Neutrophil (primary cell): ENCODE data around the gene CNST.
A peak's percentile ranks its signal among the peaks of the same experiment; 100 is the strongest.
"Not testable (repeated sequence)": the region's sequence is repeated elsewhere in the genome, so short reads cannot be mapped to it uniquely, and the experiment has no call there.

Source experiments
- H3K27ac ChIP-seq: fragments of 200-600 bp; sonication (generic); 2 replicates; pipeline ENCODE4 v1.5.1; 2016; ENCODE audit warnings: mild to moderate bottlenecking, moderate library complexity
- H3K27me3 ChIP-seq: fragments of 200-600 bp; sonication (generic); 2 replicates; pipeline ENCODE4 v1.6.0; 2016; ENCODE audit warnings: mild to moderate bottlenecking
- H3K36me3 ChIP-seq: fragments of 200-600 bp; sonication (generic); 2 replicates; pipeline ENCODE4 v1.5.1; 2017
- H3K4me1 ChIP-seq, 2 experiments: fragments of 200-600 bp in 1 of 2; sonication (generic) in 1 of 2; 1 replicate in 1 of 2; 2 replicates in 1 of 2; pipeline versions ENCODE4 v1.5.1 to v1.6.1; 2013 to 2016; ENCODE audit warnings: low read depth in 1 of 2, low read length in 1 of 2, mild to moderate bottlenecking in 1 of 2, moderate library complexity in 1 of 2; ENCODE audit not compliant: control insufficient read depth in 1 of 2, insufficient read depth in 1 of 2
- H3K4me3 ChIP-seq, 2 experiments: fragments of 200-600 bp in 1 of 2; sonication (generic) in 1 of 2; 1 replicate in 1 of 2; 2 replicates in 1 of 2; pipeline ENCODE4 v1.5.1; 2013 to 2016; ENCODE audit warnings: low read depth in 1 of 2, low read length in 1 of 2, mild to moderate bottlenecking in 1 of 2, moderate library complexity in 1 of 2
- H3K9me3 ChIP-seq: fragments of 200-600 bp; sonication (generic); 2 replicates; pipeline ENCODE4 v1.5.1; 2016
- TF ChIP-seq, protein P1 (sequence below): fragments of 200-600 bp; sonication (generic); IDR thresholded peaks from 2 replicates; pipeline ENCODE4 v1.5.1; 2016; ENCODE audit warnings: antibody characterized with exemption

The CNST gene

DNA sequence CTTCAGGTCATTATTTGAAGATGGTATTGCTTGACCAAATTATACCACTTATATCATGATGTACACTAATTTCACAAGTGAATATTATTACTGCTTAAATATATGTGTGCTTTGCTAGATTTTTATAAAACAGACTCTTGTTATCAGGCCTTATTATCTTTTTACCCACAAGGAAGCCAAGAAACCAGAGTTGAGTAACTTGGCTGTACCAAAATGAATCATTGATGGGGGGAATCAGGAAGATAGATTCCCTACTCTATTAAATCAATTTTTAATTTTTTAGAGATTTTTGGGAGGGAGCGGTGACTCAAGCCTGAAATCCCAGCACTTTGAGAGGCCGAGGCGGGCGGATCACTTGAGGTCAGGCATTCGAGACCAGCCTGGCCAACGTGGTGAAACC, 141.9 kb downstream of the CNST start:
- Histone ChIP-seq H3K27me3 (no peaks in the 10 kb centered on the region), H3K4me1 (peaks cover 74 to 87% of the 10 kb centered on the region in 2 experiments), H3K9me3 (no peaks in the 10 kb centered on the region), H3K36me3 (no peaks in the 10 kb centered on the region), H3K27ac (peak overlapping the region; percentile 81), H3K4me3 (peak overlapping the region in 1 of 2 experiments; percentile 7)
- TF ChIP-seq, protein P1, sequence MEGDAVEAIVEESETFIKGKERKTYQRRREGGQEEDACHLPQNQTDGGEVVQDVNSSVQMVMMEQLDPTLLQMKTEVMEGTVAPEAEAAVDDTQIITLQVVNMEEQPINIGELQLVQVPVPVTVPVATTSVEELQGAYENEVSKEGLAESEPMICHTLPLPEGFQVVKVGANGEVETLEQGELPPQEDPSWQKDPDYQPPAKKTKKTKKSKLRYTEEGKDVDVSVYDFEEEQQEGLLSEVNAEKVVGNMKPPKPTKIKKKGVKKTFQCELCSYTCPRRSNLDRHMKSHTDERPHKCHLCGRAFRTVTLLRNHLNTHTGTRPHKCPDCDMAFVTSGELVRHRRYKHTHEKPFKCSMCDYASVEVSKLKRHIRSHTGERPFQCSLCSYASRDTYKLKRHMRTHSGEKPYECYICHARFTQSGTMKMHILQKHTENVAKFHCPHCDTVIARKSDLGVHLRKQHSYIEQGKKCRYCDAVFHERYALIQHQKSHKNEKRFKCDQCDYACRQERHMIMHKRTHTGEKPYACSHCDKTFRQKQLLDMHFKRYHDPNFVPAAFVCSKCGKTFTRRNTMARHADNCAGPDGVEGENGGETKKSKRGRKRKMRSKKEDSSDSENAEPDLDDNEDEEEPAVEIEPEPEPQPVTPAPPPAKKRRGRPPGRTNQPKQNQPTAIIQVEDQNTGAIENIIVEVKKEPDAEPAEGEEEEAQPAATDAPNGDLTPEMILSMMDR, result no peak

DNA sequence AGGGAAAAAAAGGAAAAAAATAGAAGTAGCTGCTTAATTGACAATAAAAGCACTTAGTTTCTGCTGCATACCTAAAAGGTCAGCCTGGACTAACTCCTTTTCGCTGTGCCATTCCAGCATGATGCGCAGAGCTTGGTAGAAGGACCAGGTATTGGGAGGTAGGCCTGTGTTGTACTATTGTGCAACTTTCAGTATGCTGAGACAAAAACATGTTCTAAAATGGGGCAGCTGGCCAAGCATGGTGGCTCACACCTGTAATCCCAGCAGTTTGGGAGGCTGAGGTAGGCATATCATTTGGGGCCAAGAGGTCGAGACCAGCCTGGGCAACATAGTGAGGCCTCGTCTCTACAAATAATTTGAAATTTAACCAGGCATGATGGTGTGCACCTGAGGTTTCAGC, 142.9 kb downstream of the CNST start:
- TF ChIP-seq, protein P1, result no peak
- Histone ChIP-seq H3K9me3 (no peaks in the 10 kb centered on the region), H3K27ac (peak overlapping the region; percentile 81), H3K4me1 (peaks cover 64 to 77% of the 10 kb centered on the region in 2 experiments), H3K36me3 (no peaks in the 10 kb centered on the region), H3K27me3 (no peaks in the 10 kb centered on the region), H3K4me3 (peak overlapping the region in 1 of 2 experiments; percentile 36)

DNA sequence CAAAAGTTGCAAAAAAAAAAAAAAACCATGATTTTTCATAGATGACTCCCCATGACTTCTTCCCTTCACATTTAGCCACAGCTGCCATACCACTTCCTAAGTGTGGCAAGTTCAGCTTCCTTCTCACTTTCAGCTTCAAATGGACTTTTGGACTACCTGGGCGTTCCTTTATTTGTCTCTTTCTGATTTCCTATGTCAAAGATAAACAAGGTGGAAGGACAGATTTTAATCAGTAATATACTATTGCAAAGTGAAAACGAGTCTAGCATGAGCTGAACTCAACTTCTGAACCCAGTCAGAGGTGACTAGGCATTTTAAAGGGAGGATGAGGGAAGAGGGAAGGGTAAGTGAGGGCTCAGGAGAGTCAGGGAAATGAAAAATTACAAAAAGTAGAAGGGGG, 143.6 kb downstream of the CNST start:
- H3K4me1 ChIP-seq, result peaks cover 57 to 70% of the 10 kb centered on the region in 2 experiments
- TF ChIP-seq, protein P1, result no peak

DNA sequence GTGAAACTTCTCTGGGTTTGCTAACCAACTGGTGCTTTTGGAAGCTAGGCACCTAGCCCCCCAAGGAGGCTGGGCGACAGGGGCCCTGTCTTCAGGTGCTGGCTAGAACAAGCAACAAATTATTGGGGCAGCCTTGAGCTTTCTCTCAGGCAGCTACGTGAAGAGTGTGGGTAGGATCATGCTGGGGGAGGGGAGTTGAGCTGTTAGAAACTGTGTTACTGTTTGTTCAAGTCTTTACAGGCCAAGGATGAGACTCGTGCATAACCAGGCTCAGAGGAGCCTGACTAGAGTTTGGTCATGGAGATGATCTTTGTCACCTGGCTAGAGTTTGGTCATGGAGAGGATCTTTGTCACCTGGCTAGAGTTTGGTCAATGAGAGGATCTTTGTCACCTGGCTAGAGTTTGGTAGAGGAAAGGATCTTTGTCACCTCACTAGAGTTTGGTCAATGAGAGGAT, 145.3 kb downstream of the CNST start:
- Histone ChIP-seq H3K36me3 (no peaks in the 10 kb centered on the region), H3K27me3 (no peaks in the 10 kb centered on the region), H3K4me1 (peaks cover 40 to 53% of the 10 kb centered on the region in 2 experiments), H3K27ac (no peak overlapping the region), H3K4me3 (no peak overlapping the region), H3K9me3 (no peaks in the 10 kb centered on the region)
- TF ChIP-seq, protein P1, result no peak

More for the DNA sequence above, 143.6 kb downstream of the CNST start:
- Histone ChIP-seq H3K27ac (peak overlapping the region; percentile 81), H3K9me3 (no peaks in the 10 kb centered on the region), H3K27me3 (no peaks in the 10 kb centered on the region), H3K36me3 (no peaks in the 10 kb centered on the region), H3K4me3 (peak overlapping the region in 1 of 2 experiments; percentile 36)

DNA sequence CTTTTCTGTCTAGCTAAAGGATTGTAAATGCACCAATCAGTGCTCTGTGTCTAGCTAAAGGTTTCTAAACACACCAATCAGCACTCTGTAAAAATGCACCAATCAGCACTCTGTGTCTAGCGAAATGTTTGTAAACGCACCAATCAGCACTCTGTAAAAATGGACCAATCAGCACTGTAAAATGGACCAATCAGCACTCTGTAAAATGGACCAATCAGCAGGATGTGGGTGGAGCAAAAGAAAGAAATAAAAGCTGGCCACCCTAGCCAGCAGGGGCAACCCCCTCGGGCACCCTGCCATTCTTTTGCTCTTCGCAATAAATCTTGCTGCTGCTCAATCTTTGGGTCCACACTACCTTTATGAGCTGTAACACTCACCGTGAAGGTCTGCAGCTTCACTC, 146.2 kb downstream of the CNST start:
- not testable (repeated sequence) for H3K4me3 ChIP-seq, H3K36me3 ChIP-seq, H3K27ac ChIP-seq, H3K27me3 ChIP-seq, H3K9me3 ChIP-seq
- peaks cover 31 to 44% of the 10 kb centered on the region in 2 experiments for H3K4me1 ChIP-seq
